ENCODE measurements around the gene MARVELD1. TPM values are rescaled to one million over a fixed set of nuclear protein-coding genes. Genes with fewer than 3 reads are reported as not detected.

Gene MARVELD1
- total and polyA plus RNA-seq, 2 experiments from 2014 or later = 7.3 to 23.7 TPM

- Histone ChIP-seq H4K20me1 (replicated peaks; ENCODE audit: insufficient read depth) (peaks cover 5% of the 10 kb centered on the region; the same call in 1 of the 2 replicates), H3F3A (replicated peaks; ENCODE audit: low read depth) (no peaks in the 10 kb centered on the region), H3K9me2 (ENCODE audit: insufficient read depth) (no peaks in the 10 kb centered on the region), H2AFZ (no peak overlapping the region), H3K4me3 (no peak overlapping the region), H3K27ac (ENCODE audit: low read depth) (no peak overlapping the region), H3K27me3 (ENCODE audit: insufficient read depth) (no peaks in the 10 kb centered on the region), H3K79me2 (replicated peaks; ENCODE audit: insufficient read depth) (no peaks in the 10 kb centered on the region), H3K36me3 (ENCODE audit: insufficient read depth) (peaks cover 27% of the 10 kb centered on the region), H3K4me1 (ENCODE audit: insufficient read depth) (no peaks in the 10 kb centered on the region), H3K4me2 (no peak overlapping the region)
- peaks cover 61% of the 10 kb centered on the region for H3K36me3 Mint-ChIP-seq (ENCODE audit: low read depth)
- H3K4me3 Mint-ChIP-seq = no peak overlapping the region
- TF ChIP-seq ETS1 (IDR thresholded peaks at IDR 0.05) = no peak
- TF ChIP-seq CREB1 (CRISPR knock-in tag; IDR thresholded peaks at IDR 0.05; ENCODE audit: low read depth) = no peak
- TF ChIP-seq ZNF114 (CRISPR knock-in tag; IDR thresholded peaks at IDR 0.05) = no peak
- TF ChIP-seq, protein P1, sequence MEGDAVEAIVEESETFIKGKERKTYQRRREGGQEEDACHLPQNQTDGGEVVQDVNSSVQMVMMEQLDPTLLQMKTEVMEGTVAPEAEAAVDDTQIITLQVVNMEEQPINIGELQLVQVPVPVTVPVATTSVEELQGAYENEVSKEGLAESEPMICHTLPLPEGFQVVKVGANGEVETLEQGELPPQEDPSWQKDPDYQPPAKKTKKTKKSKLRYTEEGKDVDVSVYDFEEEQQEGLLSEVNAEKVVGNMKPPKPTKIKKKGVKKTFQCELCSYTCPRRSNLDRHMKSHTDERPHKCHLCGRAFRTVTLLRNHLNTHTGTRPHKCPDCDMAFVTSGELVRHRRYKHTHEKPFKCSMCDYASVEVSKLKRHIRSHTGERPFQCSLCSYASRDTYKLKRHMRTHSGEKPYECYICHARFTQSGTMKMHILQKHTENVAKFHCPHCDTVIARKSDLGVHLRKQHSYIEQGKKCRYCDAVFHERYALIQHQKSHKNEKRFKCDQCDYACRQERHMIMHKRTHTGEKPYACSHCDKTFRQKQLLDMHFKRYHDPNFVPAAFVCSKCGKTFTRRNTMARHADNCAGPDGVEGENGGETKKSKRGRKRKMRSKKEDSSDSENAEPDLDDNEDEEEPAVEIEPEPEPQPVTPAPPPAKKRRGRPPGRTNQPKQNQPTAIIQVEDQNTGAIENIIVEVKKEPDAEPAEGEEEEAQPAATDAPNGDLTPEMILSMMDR (conservative IDR thresholded peaks at IDR 0.05; ENCODE audit: low read depth in 2 of 2) = no peak
- TF ChIP-seq STAT1 (IDR thresholded peaks at IDR 0.05; ENCODE audit: unreplicated experiment) = no peak
- TF ChIP-seq NANOG (IDR thresholded peaks at IDR 0.05; ENCODE audit: borderline replicate concordance) = no peak
- DNase-seq (ENCODE audit: low spot score) (no peak), ATAC-seq (no peak)
- H3K27me3 Mint-ChIP-seq (ENCODE audit: insufficient read depth, low read depth, poor library complexity) = no peaks in the 10 kb centered on the region
- H3K4me1 Mint-ChIP-seq = no peaks in the 10 kb centered on the region
- H3K27ac Mint-ChIP-seq = no peak overlapping the region
- no peaks in the 10 kb centered on the region for H3K9me3 Mint-ChIP-seq
These were observed 46.5 kb upstream of the MARVELD1 start for GRCh38 chr10:97666992-97667391.

GRCh38 chr10:97667463-97667862 lies 46.1 kb upstream of the MARVELD1 start:
- H3K27ac Mint-ChIP-seq = no peak overlapping the region
- TF ChIP-seq EZH2phosphoT487 (IDR thresholded peaks at IDR 0.05; ENCODE audit: unreplicated experiment) (no peak), REST (IDR thresholded peaks at IDR 0.05; ENCODE audit: unreplicated experiment) (no peak), ZNF114 (CRISPR knock-in tag; IDR thresholded peaks at IDR 0.05) (no peak), EZH2 (IDR thresholded peaks at IDR 0.05; ENCODE audit: low read depth, unreplicated experiment) (no peak), JUNB (IDR thresholded peaks at IDR 0.05; ENCODE audit: unreplicated experiment) (no peak), STAT1 (IDR thresholded peaks at IDR 0.05; ENCODE audit: unreplicated experiment) (no peak), CREB1 (CRISPR knock-in tag; IDR thresholded peaks at IDR 0.05; ENCODE audit: low read depth) (no peak), ETS1 (IDR thresholded peaks at IDR 0.05) (no peak), POLR2AphosphoS5 (IDR thresholded peaks at IDR 0.05; ENCODE audit: low read depth) (no peak), NANOG (IDR thresholded peaks at IDR 0.05; ENCODE audit: borderline replicate concordance) (no peak), ZNF331 (CRISPR knock-in tag; IDR thresholded peaks at IDR 0.05; ENCODE audit: low read depth) (no peak)
- TF ChIP-seq, protein P1 (conservative IDR thresholded peaks at IDR 0.05; ENCODE audit: low read depth in 2 of 2) = no peak

More at GRCh38 chr10:97667463-97667862, 46.1 kb upstream of the MARVELD1 start:
- no peak for DNase-seq (ENCODE audit: low spot score)
- H3K36me3 Mint-ChIP-seq (ENCODE audit: low read depth) = peaks cover 63% of the 10 kb centered on the region
- no peak overlapping the region for H3K4me3 ChIP-seq
- no peaks in the 10 kb centered on the region for H3K9me2 ChIP-seq (ENCODE audit: insufficient read depth)
- H3K27ac ChIP-seq (ENCODE audit: low read depth) = no peak overlapping the region
- H3K36me3 ChIP-seq (ENCODE audit: insufficient read depth) = peaks cover 27% of the 10 kb centered on the region
- no peak overlapping the region for H3K4me2 ChIP-seq
- H2AFZ ChIP-seq = no peak overlapping the region
- no peaks in the 10 kb centered on the region for H3K4me1 ChIP-seq (ENCODE audit: insufficient read depth)
- no peaks in the 10 kb centered on the region for H3F3A ChIP-seq (replicated peaks; ENCODE audit: low read depth)
- no peak for ATAC-seq
- peaks cover 5% of the 10 kb centered on the region; the same call in 1 of the 2 replicates for H4K20me1 ChIP-seq (replicated peaks; ENCODE audit: insufficient read depth)
- H3K4me1 Mint-ChIP-seq = no peaks in the 10 kb centered on the region
- H3K79me2 ChIP-seq (replicated peaks; ENCODE audit: insufficient read depth) = no peaks in the 10 kb centered on the region
- no peaks in the 10 kb centered on the region for H3K27me3 Mint-ChIP-seq (ENCODE audit: insufficient read depth, low read depth, poor library complexity)
- no peak overlapping the region for H3K4me3 Mint-ChIP-seq
- H3K27me3 ChIP-seq (ENCODE audit: insufficient read depth) = no peaks in the 10 kb centered on the region
- no peaks in the 10 kb centered on the region for H3K9me3 Mint-ChIP-seq
